PC-3 (cell line): ENCODE measurements around the gene IFIT3. TPM values are rescaled to one million over a fixed set of nuclear protein-coding genes. Genes with fewer than 3 reads are reported as not detected.

ENCODE experiments used
- ATAC-seq: fragments of 200-7000 bp; cut with Tn5 transposase; 2 replicates; pipeline ENCODE4 v1.9.1; 2020; ENCODE audit warnings: mild to moderate bottlenecking, moderate library complexity
- BruUV-seq: library from RNA; stranded (reverse); fragments of 400-500 nt; replicated peaks from 2 replicates; lab custom pipeline; 2021; lab: Mats Ljungman, UMichigan
- CTCF ChIA-PET: fragments of 300-600 bp; sonication (Branson Sonifier 250); formaldehyde crosslinking; loops from one replicate; lab custom pipeline; 2022; ENCODE audit warnings: antibody characterized with exemption; lab: Charles Lee
- POLR2A ChIA-PET: fragments of 300-600 bp; sonication (Branson Sonifier 250); formaldehyde crosslinking; loops from one replicate; lab custom pipeline; 2022; ENCODE audit warnings: antibody characterized with exemption; ENCODE audit not compliant: unreplicated experiment; lab: Charles Lee
- DNase-seq: peaks from one replicate; pipeline ENCODE4 v3.0.0-alpha.2; 2015
- H2AFZ ChIP-seq: fragments of 300-600 bp; sonication (generic); 2 replicates; pipeline ENCODE4 v1.6.0; 2016; ENCODE audit warnings: antibody characterized with exemption, low read length
- H3F3A ChIP-seq: fragments of 300-600 bp; sonication (generic); one replicate; pipeline ENCODE4 v1.6.0; 2017; ENCODE audit warnings: antibody characterized with exemption, low read length, control low read depth, mild to moderate bottlenecking; ENCODE audit not compliant: unreplicated experiment
- H3K27ac ChIP-seq: fragments of 300-600 bp; sonication (generic); 2 replicates; pipeline ENCODE4 v1.5.1; 2016; ENCODE audit warnings: mild to moderate bottlenecking, low read length
- H3K27me3 ChIP-seq: fragments of 300-600 bp; sonication (generic); 2 replicates; pipeline ENCODE4 v1.6.1; 2016; ENCODE audit warnings: low read length, mixed read lengths
- H3K36me3 ChIP-seq: fragments of 300-600 bp; sonication (generic); 2 replicates; pipeline ENCODE4 v1.6.1; 2016; ENCODE audit warnings: low read depth, mixed run types, low read length, mixed read lengths
- H3K4me1 ChIP-seq: fragments of 300-600 bp; sonication (generic); 2 replicates; pipeline ENCODE4 v1.5.1; 2016; ENCODE audit warnings: low read length; ENCODE audit not compliant: insufficient read depth
- H3K4me2 ChIP-seq: fragments of 300-600 bp; sonication (generic); 2 replicates; pipeline ENCODE4 v1.6.0; 2016; ENCODE audit warnings: low read length
- H3K4me3 ChIP-seq: fragments of 300-600 bp; sonication (generic); 2 replicates; pipeline ENCODE4 v1.5.1; 2016; ENCODE audit warnings: mild to moderate bottlenecking, low read length, mixed read lengths
- H3K79me2 ChIP-seq: fragments of 300-600 bp; sonication (generic); 2 replicates; pipeline ENCODE4 v1.6.1; 2017; ENCODE audit warnings: low read length, mixed read lengths
- H3K9ac ChIP-seq: fragments of 300-600 bp; sonication (generic); 2 replicates; pipeline ENCODE4 v1.6.0; 2016; ENCODE audit warnings: mild to moderate bottlenecking, low read length
- H3K9me2 ChIP-seq: fragments of 300-600 bp; sonication (generic); replicated peaks from 2 replicates; pipeline ENCODE4 v1.6.1; 2016; ENCODE audit warnings: mixed run types, low read length, mixed read lengths
- H3K9me3 ChIP-seq: fragments of 300-600 bp; sonication (generic); 2 replicates; pipeline ENCODE4 v1.6.1; 2016; ENCODE audit warnings: low read length, mixed read lengths
- H4K20me1 ChIP-seq: fragments of 300-600 bp; sonication (generic); 2 replicates; pipeline ENCODE4 v1.6.1; 2016; ENCODE audit warnings: low read length, mixed read lengths
- EZH2 ChIP-seq: fragments of 300-600 bp; sonication (generic); IDR thresholded peaks from one replicate; pipeline ENCODE4 v1.6.1; 2017; ENCODE audit warnings: antibody characterized with exemption, mild to moderate bottlenecking, low read length; ENCODE audit not compliant: unreplicated experiment
- EZH2phosphoT487 ChIP-seq: fragments of 300-600 bp; sonication (generic); IDR thresholded peaks from 2 replicates; pipeline ENCODE4 v1.6.1; 2018; ENCODE audit warnings: mild to moderate bottlenecking, antibody characterized with exemption, low read length, borderline replicate concordance
- intact Hi-C: fragments of 100-400 bp; cut with micrococcal nuclease; formaldehyde crosslinking; loops from 2 replicates; pipeline ENCODE4 v1.9.0; 2023
- total RNA-seq: library from RNA; depleted of rRNA; stranded (reverse); fragments of >200 nt; gene quantifications from 2 replicates; pipeline ENCODE4 v1.2.3, GENCODE V29; 2014; rRNA removed
- TF ChIP-seq, protein P1 (sequence below): fragments of 300-600 bp; sonication (generic); conservative IDR thresholded peaks from 2 replicates; pipeline ENCODE4 v1.5.1; 2017; ENCODE audit warnings: antibody characterized with exemption, low read depth, mild to moderate bottlenecking, low read length

Gene IFIT3
- total RNA-seq, 1 experiment from 2014 or later = 5.0 TPM

- H2AFZ ChIP-seq = no peak overlapping the region
- H3K27me3 ChIP-seq = no peaks in the 10 kb centered on the region
- peaks cover 3% of the 10 kb centered on the region for H3F3A ChIP-seq
- ChIA-PET CTCF (interaction anchor here (0.6 to 1.1 kb wide), 3 partner anchors 20 to 137 kb away, joined by 3 to 5 read pairs (median 5); no protein-coding TSS in a partner anchor), POLR2A (no interaction called here)
- no peak overlapping the region for H3K9ac ChIP-seq
- intact Hi-C loops = loop anchor here (1.0 to 5.0 kb wide), 4 partner anchors 20 to 172 kb away; partner anchors contain the start of genes IFIT2 and IFIT3
- no TSS peak for BruUV-seq
- no peak for TF ChIP-seq EZH2
- no peak for TF ChIP-seq EZH2phosphoT487
- TF ChIP-seq, protein P1, sequence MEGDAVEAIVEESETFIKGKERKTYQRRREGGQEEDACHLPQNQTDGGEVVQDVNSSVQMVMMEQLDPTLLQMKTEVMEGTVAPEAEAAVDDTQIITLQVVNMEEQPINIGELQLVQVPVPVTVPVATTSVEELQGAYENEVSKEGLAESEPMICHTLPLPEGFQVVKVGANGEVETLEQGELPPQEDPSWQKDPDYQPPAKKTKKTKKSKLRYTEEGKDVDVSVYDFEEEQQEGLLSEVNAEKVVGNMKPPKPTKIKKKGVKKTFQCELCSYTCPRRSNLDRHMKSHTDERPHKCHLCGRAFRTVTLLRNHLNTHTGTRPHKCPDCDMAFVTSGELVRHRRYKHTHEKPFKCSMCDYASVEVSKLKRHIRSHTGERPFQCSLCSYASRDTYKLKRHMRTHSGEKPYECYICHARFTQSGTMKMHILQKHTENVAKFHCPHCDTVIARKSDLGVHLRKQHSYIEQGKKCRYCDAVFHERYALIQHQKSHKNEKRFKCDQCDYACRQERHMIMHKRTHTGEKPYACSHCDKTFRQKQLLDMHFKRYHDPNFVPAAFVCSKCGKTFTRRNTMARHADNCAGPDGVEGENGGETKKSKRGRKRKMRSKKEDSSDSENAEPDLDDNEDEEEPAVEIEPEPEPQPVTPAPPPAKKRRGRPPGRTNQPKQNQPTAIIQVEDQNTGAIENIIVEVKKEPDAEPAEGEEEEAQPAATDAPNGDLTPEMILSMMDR = no peak
- H3K4me2 ChIP-seq = no peak overlapping the region
- H3K36me3 ChIP-seq = no peaks in the 10 kb centered on the region
- H3K79me2 ChIP-seq = peaks cover 12% of the 10 kb centered on the region
- no peaks in the 10 kb centered on the region for H4K20me1 ChIP-seq
- H3K9me2 ChIP-seq = no peaks in the 10 kb centered on the region
- H3K4me1 ChIP-seq = peaks cover 24% of the 10 kb centered on the region
- DNase-seq (no peak), ATAC-seq (no peak)
- no peaks in the 10 kb centered on the region for H3K9me3 ChIP-seq
- no peak overlapping the region for H3K4me3 ChIP-seq
- no peak overlapping the region for H3K27ac ChIP-seq
Observed at GRCh38 chr10:89388806-89389205, 61.0 kb downstream of the IFIT3 start.

DNA sequence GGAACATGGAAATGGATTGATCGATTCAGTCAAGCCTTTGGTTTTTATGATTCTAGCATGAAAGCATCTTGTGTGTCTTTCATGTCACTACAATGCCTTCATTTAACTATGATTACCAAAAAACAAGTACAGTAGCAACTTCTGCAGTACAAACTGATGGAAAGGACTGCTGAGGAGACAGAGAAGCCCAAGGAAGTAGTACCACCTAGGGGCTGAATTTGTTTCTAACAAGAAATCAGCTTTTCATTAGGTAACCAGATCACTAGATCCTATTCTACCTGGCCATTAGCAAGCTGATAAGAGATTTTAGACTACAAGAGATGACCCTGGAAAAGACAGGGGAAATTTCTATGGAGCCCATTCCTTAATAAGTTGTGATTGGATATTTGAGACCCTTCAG is 61.5 kb downstream of the IFIT3 start:
- Histone ChIP-seq H3K36me3 (no peaks in the 10 kb centered on the region), H3K27ac (no peak overlapping the region), H2AFZ (no peak overlapping the region), H3K4me3 (no peak overlapping the region), H3F3A (peaks cover 3% of the 10 kb centered on the region), H3K4me1 (peaks cover 27% of the 10 kb centered on the region), H3K27me3 (no peaks in the 10 kb centered on the region), H3K4me2 (no peak overlapping the region), H3K9me2 (no peaks in the 10 kb centered on the region), H3K9ac (no peak overlapping the region), H3K9me3 (no peaks in the 10 kb centered on the region), H4K20me1 (no peaks in the 10 kb centered on the region), H3K79me2 (peaks cover 17% of the 10 kb centered on the region)
- ATAC-seq (peak; percentile 25), DNase-seq (peak; percentile 66)
- BruUV-seq = no TSS peak
- CTCF ChIA-PET = interaction anchor here (0.5 to 1.1 kb wide), 5 partner anchors 20 to 1531 kb away, joined by 3 to 5 read pairs (median 5); no protein-coding TSS in a partner anchor
- TF ChIP-seq EZH2phosphoT487 (no peak), EZH2 (no peak)
- TF ChIP-seq, protein P1 = peak; percentile 71
- intact Hi-C loops = loop anchor here (1.0 to 5.0 kb wide), 4 partner anchors 20 to 172 kb away; partner anchors contain the start of genes IFIT2 and IFIT3
- POLR2A ChIA-PET = no interaction called here

Other genes with a start within 250 kb of the IFIT3 start
- gene CH25H, start 120.7 kb upstream of the IFIT3 start, total RNA-seq = not detected in 2 replicates
- 54.4 and 55.7 TPM in 2 replicates for gene LIPA, start 76.2 kb upstream of the IFIT3 start, total RNA-seq
- 6.9 and 8.6 TPM in 2 replicates for gene IFIT2, start 26.0 kb upstream of the IFIT3 start, total RNA-seq
- gene IFIT1B, start 50.1 kb downstream of the IFIT3 start, total RNA-seq = not detected in 2 replicates
- 14.1 and 19.6 TPM in 2 replicates for gene IFIT1, start 64.6 kb downstream of the IFIT3 start, total RNA-seq
- gene IFIT5, start 86.6 kb downstream of the IFIT3 start, total RNA-seq = 8.9 and 10.7 TPM in 2 replicates
- not detected in 2 replicates for gene SLC16A12, start 207.6 kb downstream of the IFIT3 start, total RNA-seq